Progenitor cell of endocrine pancreas (in vitro differentiated cells): Measurements from ENCODE around the gene RAC3. TPM values are rescaled to one million over a fixed set of nuclear protein-coding genes. Genes with fewer than 3 reads are reported as not detected.

Experiments
- DNase-seq: peaks from one replicate; pipeline ENCODE4 v3.0.0; 2021; ENCODE audit warnings: low spot score; ENCODE audit not compliant: unreplicated experiment
- H3K27ac Mint-ChIP-seq: 2 replicates; pipeline ENCODE4 v1.8.0; 2021; ENCODE audit warnings: mild to moderate bottlenecking, moderate library complexity, mixed read lengths
- H3K27me3 Mint-ChIP-seq: 2 replicates; pipeline ENCODE4 v1.8.0; 2021; ENCODE audit warnings: mixed read lengths
- H3K36me3 Mint-ChIP-seq: 2 replicates; pipeline ENCODE4 v1.8.0; 2022; ENCODE audit warnings: mixed read lengths; ENCODE audit not compliant: insufficient read depth
- H3K4me1 Mint-ChIP-seq: 2 replicates; pipeline ENCODE4 v1.8.0; 2021; ENCODE audit warnings: low read depth, mixed read lengths
- H3K4me3 Mint-ChIP-seq: 2 replicates; pipeline ENCODE4 v1.8.0; 2021; ENCODE audit warnings: low read depth, mild to moderate bottlenecking, moderate library complexity, mixed read lengths
- H3K9me3 Mint-ChIP-seq: 2 replicates; pipeline ENCODE4 v1.8.0; 2021; ENCODE audit warnings: low read depth, mixed read lengths
- CTCF ChIP-seq: fragments of 200-600 bp; sonication (generic); IDR thresholded peaks from one replicate; pipeline ENCODE4 v1.5.0; 2021; ENCODE audit warnings: antibody characterized with exemption, mild to moderate bottlenecking; ENCODE audit not compliant: unreplicated experiment
- total RNA-seq: library from RNA; stranded (reverse); gene quantifications from 2 replicates; pipeline ENCODE4 v1.2.1, GENCODE V29; 2021

RAC3 gene
- total RNA-seq, 1 donor from 2014 or later, result 25.2 TPM

- H3K27me3 Mint-ChIP-seq, result peaks cover 13% of the 10 kb centered on the region
- DNase-seq, result no peak
- no peak overlapping the region for H3K27ac Mint-ChIP-seq
- no peaks in the 10 kb centered on the region for H3K9me3 Mint-ChIP-seq
- no peaks in the 10 kb centered on the region for H3K4me1 Mint-ChIP-seq
- H3K36me3 Mint-ChIP-seq, result peaks cover 2% of the 10 kb centered on the region
- TF ChIP-seq CTCF, result no peak
- H3K4me3 Mint-ChIP-seq, result no peak overlapping the region
These were observed 46.3 kb downstream of the RAC3 start for GRCh38 chr17:82077617-82078358.

GRCh38 chr17:82078433-82078832 is 47.0 kb downstream of the RAC3 start:
- H3K9me3 Mint-ChIP-seq, result no peaks in the 10 kb centered on the region

GRCh38 chr17:82079001-82079677 is 47.7 kb downstream of the RAC3 start:
- Mint-ChIP-seq H3K4me3 (no peak overlapping the region), H3K4me1 (no peaks in the 10 kb centered on the region), H3K27me3 (peaks cover 4% of the 10 kb centered on the region), H3K36me3 (peaks cover 3% of the 10 kb centered on the region), H3K27ac (no peak overlapping the region), H3K9me3 (no peaks in the 10 kb centered on the region)
- DNase-seq, result no peak
- no peak for TF ChIP-seq CTCF

More at GRCh38 chr17:82078433-82078832, 47.0 kb downstream of the RAC3 start:
- H3K27me3 Mint-ChIP-seq, result peaks cover 10% of the 10 kb centered on the region
- H3K4me1 Mint-ChIP-seq, result no peaks in the 10 kb centered on the region
- TF ChIP-seq CTCF, result no peak
- DNase-seq, result no peak
- H3K36me3 Mint-ChIP-seq, result peaks cover 2% of the 10 kb centered on the region
- H3K27ac Mint-ChIP-seq, result no peak overlapping the region
- H3K4me3 Mint-ChIP-seq, result no peak overlapping the region

GRCh38 chr17:82080048-82080788 is 48.7 kb downstream of the RAC3 start:
- Mint-ChIP-seq H3K27ac (no peak overlapping the region), H3K36me3 (peaks cover 6% of the 10 kb centered on the region), H3K4me1 (no peaks in the 10 kb centered on the region), H3K4me3 (no peak overlapping the region), H3K27me3 (no peaks in the 10 kb centered on the region), H3K9me3 (no peaks in the 10 kb centered on the region)
- no peak for DNase-seq
- TF ChIP-seq CTCF, result no peak

GRCh38 chr17:82080789-82081464 is 49.4 kb downstream of the RAC3 start:
- no peak overlapping the region for H3K27ac Mint-ChIP-seq
- no peaks in the 10 kb centered on the region for H3K4me1 Mint-ChIP-seq
- no peak overlapping the region for H3K4me3 Mint-ChIP-seq
- peaks cover 6% of the 10 kb centered on the region for H3K36me3 Mint-ChIP-seq
- no peak for DNase-seq
- TF ChIP-seq CTCF, result no peak
- no peaks in the 10 kb centered on the region for H3K27me3 Mint-ChIP-seq
- no peaks in the 10 kb centered on the region for H3K9me3 Mint-ChIP-seq
